ENCODE data around the gene ZBTB32.

ZBTB32 gene

GRCh38 chr19:35739275-35740107, 35.1 kb downstream of the ZBTB32 start:
- H3K4me3 ChIP-seq (ENCODE audit: low read depth, low read length), result peak overlapping the region; percentile 86

GRCh38 chr19:35740108-35740422, 35.7 kb downstream of the ZBTB32 start:
- peaks cover 41% of the 10 kb centered on the region for H3K36me3 ChIP-seq (ENCODE audit: control insufficient read depth, insufficient read depth, low read length)

More at GRCh38 chr19:35739275-35740107, 35.1 kb downstream of the ZBTB32 start:
- H3K36me3 ChIP-seq (ENCODE audit: control insufficient read depth, insufficient read depth, low read length), result peaks cover 46% of the 10 kb centered on the region
- H3K9me3 ChIP-seq (ENCODE audit: control insufficient read depth, insufficient read depth, low read length), result no peaks in the 10 kb centered on the region
- no peaks in the 10 kb centered on the region for H3K27me3 ChIP-seq (ENCODE audit: control insufficient read depth, insufficient read depth, low read length)
- peak overlapping the region; percentile 27; the same call in 1 of the 2 replicates for H3K9ac ChIP-seq (ENCODE audit: low read depth, low read length)
- H3K27ac ChIP-seq (ENCODE audit: low read depth, low read length), result peak overlapping the region; percentile 83
- no peaks in the 10 kb centered on the region for H3K4me1 ChIP-seq (ENCODE audit: control insufficient read depth, insufficient read depth, low read length)

GRCh38 chr19:35740423-35741202, 36.3 kb downstream of the ZBTB32 start:
- Histone ChIP-seq H3K27me3 (ENCODE audit: control insufficient read depth, insufficient read depth, low read length) (no peaks in the 10 kb centered on the region), H3K36me3 (ENCODE audit: control insufficient read depth, insufficient read depth, low read length) (peaks cover 35% of the 10 kb centered on the region), H3K9ac (ENCODE audit: low read depth, low read length) (peak overlapping the region; percentile 47), H3K4me3 (ENCODE audit: low read depth, low read length) (peak overlapping the region; percentile 86), H3K9me3 (ENCODE audit: control insufficient read depth, insufficient read depth, low read length) (no peaks in the 10 kb centered on the region), H3K4me1 (ENCODE audit: control insufficient read depth, insufficient read depth, low read length) (no peaks in the 10 kb centered on the region), H3K27ac (ENCODE audit: low read depth, low read length) (peak overlapping the region; percentile 96)

More at GRCh38 chr19:35740108-35740422, 35.7 kb downstream of the ZBTB32 start:
- Histone ChIP-seq H3K9ac (ENCODE audit: low read depth, low read length) (peak overlapping the region; percentile 27), H3K4me3 (ENCODE audit: low read depth, low read length) (peak overlapping the region; percentile 86), H3K27me3 (ENCODE audit: control insufficient read depth, insufficient read depth, low read length) (no peaks in the 10 kb centered on the region), H3K9me3 (ENCODE audit: control insufficient read depth, insufficient read depth, low read length) (no peaks in the 10 kb centered on the region), H3K4me1 (ENCODE audit: control insufficient read depth, insufficient read depth, low read length) (no peaks in the 10 kb centered on the region), H3K27ac (ENCODE audit: low read depth, low read length) (peak overlapping the region; percentile 83)

DNA sequence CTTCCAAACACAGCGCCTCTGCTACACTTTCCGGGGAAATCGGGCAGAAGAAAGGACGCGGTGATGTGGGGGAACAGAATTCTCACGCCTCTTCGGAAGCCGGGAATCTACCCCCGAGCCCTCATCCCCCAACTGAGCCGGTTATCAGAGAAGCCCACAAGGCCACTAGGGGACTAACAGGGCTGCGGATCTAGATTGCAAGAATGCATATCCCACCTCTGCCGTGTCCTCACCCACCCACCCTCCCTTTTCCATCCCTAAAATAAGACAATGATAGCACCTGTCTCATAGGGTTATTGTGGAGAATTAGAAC, 36.8 kb downstream of the ZBTB32 start:
- H3K27me3 ChIP-seq (ENCODE audit: control insufficient read depth, insufficient read depth, low read length), result no peaks in the 10 kb centered on the region
- peak overlapping the region; percentile 47; the same call in 1 of the 2 replicates for H3K9ac ChIP-seq (ENCODE audit: low read depth, low read length)
- H3K4me3 ChIP-seq (ENCODE audit: low read depth, low read length), result peak overlapping the region; percentile 86
- no peaks in the 10 kb centered on the region for H3K4me1 ChIP-seq (ENCODE audit: control insufficient read depth, insufficient read depth, low read length)
- peaks cover 31% of the 10 kb centered on the region for H3K36me3 ChIP-seq (ENCODE audit: control insufficient read depth, insufficient read depth, low read length)
- H3K27ac ChIP-seq (ENCODE audit: low read depth, low read length), result peak overlapping the region; percentile 96
- H3K9me3 ChIP-seq (ENCODE audit: control insufficient read depth, insufficient read depth, low read length), result no peaks in the 10 kb centered on the region

DNA sequence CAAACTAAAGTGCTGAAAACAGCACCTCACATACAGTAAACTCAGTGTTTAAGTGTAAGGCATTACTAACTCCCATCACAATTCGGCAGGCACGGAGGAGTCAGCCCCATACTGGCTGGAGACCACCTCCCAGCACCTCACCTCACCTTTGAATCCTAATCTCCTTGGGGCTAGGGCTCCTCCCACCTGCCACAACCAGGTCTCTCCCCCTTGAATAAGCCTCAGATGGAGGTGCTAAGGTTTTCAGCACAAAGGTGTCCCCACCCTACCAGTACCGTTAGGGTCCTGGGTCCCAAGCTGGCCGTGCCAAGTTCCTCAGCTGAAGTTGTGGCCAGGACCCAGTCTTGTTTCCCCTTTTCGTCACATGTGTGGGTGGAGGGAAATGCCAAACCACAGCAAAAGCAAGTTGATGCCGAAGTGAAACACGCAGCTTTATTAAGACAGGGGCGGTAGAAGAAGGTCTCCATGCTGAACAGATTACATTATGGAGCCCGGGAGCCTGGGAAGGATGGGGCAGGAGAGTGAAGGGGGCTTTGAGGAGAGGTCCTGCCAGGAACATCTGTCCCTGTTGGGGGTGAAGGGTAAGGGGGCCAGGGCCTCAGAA, 37.9 kb downstream of the ZBTB32 start, which contains the start of gene IGFLR1:
Gene IGFLR1, minus strand, starts transcription at position 332 of the 604 bp plus-strand sequence. CDS start 1,272 bp downstream, outside the sequence.
- Histone ChIP-seq H3K9me3 (ENCODE audit: control insufficient read depth, insufficient read depth, low read length) (no peaks in the 10 kb centered on the region), H3K36me3 (ENCODE audit: control insufficient read depth, insufficient read depth, low read length) (peaks cover 20% of the 10 kb centered on the region), H3K4me3 (ENCODE audit: low read depth, low read length) (peak within 1 kb of the TSS; percentile 86; the same call in 1 of the 2 replicates), H3K9ac (ENCODE audit: low read depth, low read length) (no peak within 1 kb of the TSS), H3K27me3 (ENCODE audit: control insufficient read depth, insufficient read depth, low read length) (no peaks in the 10 kb centered on the region), H3K27ac (ENCODE audit: low read depth, low read length) (peak within 1 kb of the TSS; percentile 96), H3K4me1 (ENCODE audit: control insufficient read depth, insufficient read depth, low read length) (no peaks in the 10 kb centered on the region)

- Histone ChIP-seq H3K36me3 (ENCODE audit: control insufficient read depth, insufficient read depth, low read length) (peaks cover 4% of the 10 kb centered on the region), H3K27me3 (ENCODE audit: control insufficient read depth, insufficient read depth, low read length) (no peaks in the 10 kb centered on the region), H3K27ac (ENCODE audit: low read depth, low read length) (no peak overlapping the region), H3K4me3 (ENCODE audit: low read depth, low read length) (peak overlapping the region; percentile 75), H3K9ac (ENCODE audit: low read depth, low read length) (no peak overlapping the region), H3K4me1 (ENCODE audit: control insufficient read depth, insufficient read depth, low read length) (no peaks in the 10 kb centered on the region), H3K9me3 (ENCODE audit: control insufficient read depth, insufficient read depth, low read length) (no peaks in the 10 kb centered on the region)
Measured at GRCh38 chr19:35743640-35744429, 39.5 kb downstream of the ZBTB32 start.

DNA sequence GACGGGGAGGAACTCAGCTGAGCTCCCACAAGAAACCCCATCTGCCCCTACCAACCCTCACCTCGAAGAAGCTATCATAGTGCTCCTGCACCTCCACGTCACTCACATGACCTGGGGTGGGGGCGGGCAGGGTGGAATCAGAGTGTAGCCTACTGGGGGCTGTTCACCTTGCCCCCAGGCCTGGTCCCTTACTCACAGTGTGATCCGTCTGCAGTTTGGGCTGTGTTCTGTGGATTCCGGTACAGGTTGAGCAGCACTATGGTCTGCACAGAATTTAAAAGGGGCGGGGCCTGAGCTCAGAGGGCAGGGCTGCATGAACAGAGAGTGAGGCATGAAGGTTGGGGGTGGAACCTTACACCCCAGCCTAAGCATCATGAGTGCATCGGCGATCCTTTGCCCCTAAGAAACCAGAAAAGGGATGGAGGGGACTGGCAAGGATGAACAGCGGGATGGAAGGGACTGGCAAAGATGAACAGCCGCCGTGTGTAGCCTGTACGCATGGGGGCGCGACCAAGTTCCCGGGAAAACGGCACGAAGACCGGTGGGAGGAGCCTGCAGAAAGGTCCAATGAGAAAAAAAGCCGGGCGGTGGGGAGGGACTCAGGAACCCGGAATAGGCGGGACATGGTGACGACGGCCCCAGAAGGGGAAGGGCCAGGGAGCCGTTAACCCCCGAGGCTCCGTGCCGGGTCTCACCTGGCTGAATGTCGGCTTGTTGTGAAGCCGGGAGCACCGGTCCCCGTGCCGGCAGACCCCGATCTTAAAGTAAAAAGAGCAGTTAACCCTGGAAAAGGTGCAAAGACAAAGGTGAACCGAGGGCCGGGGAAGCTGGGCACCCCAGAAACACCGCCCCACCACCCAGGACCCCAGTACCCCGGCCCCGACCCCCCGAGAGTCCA, 40.3 kb downstream of the ZBTB32 start:
- H3K27me3 ChIP-seq (ENCODE audit: control insufficient read depth, insufficient read depth, low read length), result no peaks in the 10 kb centered on the region
- peak overlapping the region; percentile 75 for H3K4me3 ChIP-seq (ENCODE audit: low read depth, low read length)
- H3K9me3 ChIP-seq (ENCODE audit: control insufficient read depth, insufficient read depth, low read length), result no peaks in the 10 kb centered on the region
- H3K9ac ChIP-seq (ENCODE audit: low read depth, low read length), result peak overlapping the region; percentile 75
- H3K36me3 ChIP-seq (ENCODE audit: control insufficient read depth, insufficient read depth, low read length), result no peaks in the 10 kb centered on the region; the same call in 1 of the 2 replicates
- no peaks in the 10 kb centered on the region for H3K4me1 ChIP-seq (ENCODE audit: control insufficient read depth, insufficient read depth, low read length)
- peak overlapping the region; percentile 99 for H3K27ac ChIP-seq (ENCODE audit: low read depth, low read length)

DNA sequence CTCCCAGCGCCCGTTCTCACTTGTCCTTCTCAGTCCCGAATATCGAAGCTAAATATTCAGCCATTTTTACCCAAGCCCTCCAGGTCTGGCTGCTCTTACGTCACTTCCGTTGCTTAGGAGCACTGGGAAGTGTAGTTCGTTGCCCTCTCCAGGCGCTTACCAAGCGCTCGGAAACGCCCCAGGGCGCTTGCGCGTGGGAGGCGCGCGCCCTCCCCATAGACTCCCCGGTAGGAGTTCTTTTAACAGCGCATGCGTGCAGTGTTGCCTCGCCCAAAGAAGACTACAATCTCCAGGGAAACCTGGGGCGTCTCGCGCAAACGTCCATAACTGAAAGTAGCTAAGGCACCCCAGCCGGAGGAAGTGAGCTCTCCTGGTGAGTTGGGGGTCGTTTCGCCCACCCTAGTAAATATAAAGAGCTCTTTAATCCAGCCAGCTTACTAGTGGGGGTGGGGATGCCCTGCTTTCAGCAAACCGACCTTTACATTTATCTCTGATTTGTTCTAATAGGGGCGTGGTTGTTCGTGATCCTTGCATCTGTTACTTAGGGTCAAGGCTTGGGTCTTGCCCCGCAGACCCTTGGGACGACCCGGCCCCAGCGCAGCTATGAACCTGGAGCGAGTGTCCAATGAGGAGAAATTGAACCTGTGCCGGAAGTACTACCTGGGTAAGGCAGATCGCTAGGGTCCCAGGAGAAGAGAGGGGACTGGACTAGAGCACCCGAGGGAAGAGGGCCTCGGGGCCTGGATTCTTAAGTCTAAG, 41.1 kb downstream of the ZBTB32 start, which contains the start of the genes PSENEN and U2AF1L4:
Gene PSENEN, plus strand, starts transcription at position 324 of the 759 bp plus-strand sequence. Its CDS starts 280 bp downstream, at position 604.
Gene U2AF1L4, minus strand, starts transcription at position 91 of the 759 bp plus-strand sequence. Its CDS starts 27 bp downstream, at position 64.
- Histone ChIP-seq H3K9ac (ENCODE audit: low read depth, low read length) (peak within 1 kb of the TSS; percentile 75), H3K36me3 (ENCODE audit: control insufficient read depth, insufficient read depth, low read length) (no peaks in the 10 kb centered on the region; the same call in 1 of the 2 replicates), H3K4me1 (ENCODE audit: control insufficient read depth, insufficient read depth, low read length) (no peaks in the 10 kb centered on the region), H3K27ac (ENCODE audit: low read depth, low read length) (peak within 1 kb of the TSS; percentile 99), H3K4me3 (ENCODE audit: low read depth, low read length) (peak within 1 kb of the TSS; percentile 75), H3K27me3 (ENCODE audit: control insufficient read depth, insufficient read depth, low read length) (no peaks in the 10 kb centered on the region), H3K9me3 (ENCODE audit: control insufficient read depth, insufficient read depth, low read length) (no peaks in the 10 kb centered on the region)

DNA sequence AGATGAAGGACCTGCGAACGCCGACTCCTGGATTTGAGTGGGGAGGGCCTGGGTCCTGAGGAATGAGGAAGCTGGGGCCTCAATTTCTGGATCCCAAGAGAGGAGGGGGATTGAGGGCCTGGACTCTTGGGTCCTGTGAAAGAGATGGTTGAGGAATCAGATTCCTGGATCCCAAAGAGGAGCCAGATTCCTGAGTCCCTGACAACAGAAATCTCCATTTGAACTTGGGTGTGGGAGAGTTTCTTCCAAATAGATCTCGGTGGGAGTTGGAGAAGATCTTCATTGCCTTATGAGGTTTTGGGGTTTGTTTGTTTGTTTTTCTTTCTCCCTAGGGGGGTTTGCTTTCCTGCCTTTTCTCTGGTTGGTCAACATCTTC, 41.7 kb downstream of the ZBTB32 start:
- Histone ChIP-seq H3K36me3 (ENCODE audit: control insufficient read depth, insufficient read depth, low read length) (no peaks in the 10 kb centered on the region; the same call in 1 of the 2 replicates), H3K4me3 (ENCODE audit: low read depth, low read length) (peak overlapping the region; percentile 75), H3K27me3 (ENCODE audit: control insufficient read depth, insufficient read depth, low read length) (no peaks in the 10 kb centered on the region), H3K9ac (ENCODE audit: low read depth, low read length) (no peak overlapping the region; the same call in 1 of the 2 replicates), H3K4me1 (ENCODE audit: control insufficient read depth, insufficient read depth, low read length) (no peaks in the 10 kb centered on the region), H3K27ac (ENCODE audit: low read depth, low read length) (peak overlapping the region; percentile 99), H3K9me3 (ENCODE audit: control insufficient read depth, insufficient read depth, low read length) (no peaks in the 10 kb centered on the region)

Data from HUES48 (cell line).